ENCODE results near the gene HEPN1.

The HEPN1 gene

DNA sequence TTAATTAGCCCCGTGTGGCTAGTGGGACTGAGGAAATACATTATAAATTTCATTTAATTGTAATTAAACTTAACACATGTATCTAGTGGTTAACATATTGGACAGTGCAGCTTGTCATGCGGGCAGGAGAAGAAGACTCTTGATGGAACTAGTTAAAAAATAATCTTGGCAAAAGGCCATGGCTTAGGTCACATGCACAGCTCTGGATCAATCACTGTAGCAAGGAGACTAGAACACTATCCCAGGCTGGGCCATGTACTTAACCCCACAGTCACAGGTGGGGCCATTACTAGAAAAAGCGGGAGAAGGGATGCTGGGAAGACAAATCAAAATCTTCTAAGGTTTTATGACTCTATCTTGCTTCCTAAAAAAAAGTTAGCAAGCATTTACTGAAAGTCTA, 25.5 kb downstream of the HEPN1 start:
- in situ Hi-C loops (cut with MboI; ENCODE audit: low sequenced_read_pairs, unreplicated experiment) = no loop called here
- TF ChIP-seq, protein P1, sequence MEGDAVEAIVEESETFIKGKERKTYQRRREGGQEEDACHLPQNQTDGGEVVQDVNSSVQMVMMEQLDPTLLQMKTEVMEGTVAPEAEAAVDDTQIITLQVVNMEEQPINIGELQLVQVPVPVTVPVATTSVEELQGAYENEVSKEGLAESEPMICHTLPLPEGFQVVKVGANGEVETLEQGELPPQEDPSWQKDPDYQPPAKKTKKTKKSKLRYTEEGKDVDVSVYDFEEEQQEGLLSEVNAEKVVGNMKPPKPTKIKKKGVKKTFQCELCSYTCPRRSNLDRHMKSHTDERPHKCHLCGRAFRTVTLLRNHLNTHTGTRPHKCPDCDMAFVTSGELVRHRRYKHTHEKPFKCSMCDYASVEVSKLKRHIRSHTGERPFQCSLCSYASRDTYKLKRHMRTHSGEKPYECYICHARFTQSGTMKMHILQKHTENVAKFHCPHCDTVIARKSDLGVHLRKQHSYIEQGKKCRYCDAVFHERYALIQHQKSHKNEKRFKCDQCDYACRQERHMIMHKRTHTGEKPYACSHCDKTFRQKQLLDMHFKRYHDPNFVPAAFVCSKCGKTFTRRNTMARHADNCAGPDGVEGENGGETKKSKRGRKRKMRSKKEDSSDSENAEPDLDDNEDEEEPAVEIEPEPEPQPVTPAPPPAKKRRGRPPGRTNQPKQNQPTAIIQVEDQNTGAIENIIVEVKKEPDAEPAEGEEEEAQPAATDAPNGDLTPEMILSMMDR (IDR thresholded peaks at IDR 0.05; ENCODE audit: borderline replicate concordance, control extremely low read depth, extremely low read depth, insufficient read depth, missing control alignments) = no peak
- DNase-seq (ENCODE audit: low spot score) = no peak

DNA sequence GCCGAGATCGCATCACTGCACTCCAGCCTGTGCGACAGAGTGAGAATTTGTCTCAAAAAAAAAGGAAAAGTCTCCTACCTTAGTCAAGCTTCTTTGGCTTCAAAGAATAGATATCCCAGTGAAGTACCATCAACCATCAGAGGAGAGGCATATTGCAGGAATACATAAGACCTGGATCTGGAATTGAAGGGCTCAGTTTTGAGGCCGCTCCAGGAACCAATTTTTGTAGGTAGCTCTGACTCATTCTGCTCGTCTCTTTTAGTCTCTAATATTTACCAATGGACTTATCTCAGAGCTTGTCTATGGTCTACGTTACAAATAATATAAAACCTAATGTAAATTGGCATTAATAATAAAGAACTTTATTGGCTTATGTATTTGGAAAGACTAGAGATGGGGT, 26.8 kb downstream of the HEPN1 start:
- in situ Hi-C loops (cut with MboI; ENCODE audit: low sequenced_read_pairs, unreplicated experiment) = no loop called here
- TF ChIP-seq, protein P1 (IDR thresholded peaks at IDR 0.05; ENCODE audit: borderline replicate concordance, control extremely low read depth, extremely low read depth, insufficient read depth, missing control alignments) = no peak
- DNase-seq (ENCODE audit: low spot score) = no peak

DNA sequence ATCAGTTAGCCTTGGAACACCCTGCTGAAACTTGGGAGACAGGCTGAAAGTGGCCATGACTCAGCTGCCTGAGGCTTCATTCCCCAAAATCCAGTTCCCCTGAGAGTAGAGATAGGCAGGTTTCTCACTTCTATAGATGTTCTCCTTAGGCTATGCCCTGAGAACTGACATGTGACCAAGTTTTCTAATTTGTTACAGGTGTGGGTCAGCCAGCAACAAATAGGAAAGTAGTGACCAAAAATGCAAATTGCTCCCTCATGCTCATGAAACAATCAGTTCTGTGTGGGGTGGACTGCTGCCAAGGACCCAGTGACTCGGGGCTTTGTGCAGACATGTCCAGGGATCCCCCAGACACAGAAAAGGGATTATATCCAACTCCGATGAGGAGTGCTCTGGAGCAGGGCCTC, 27.7 kb downstream of the HEPN1 start:
- no peak for DNase-seq (ENCODE audit: low spot score)
- TF ChIP-seq, protein P1 (IDR thresholded peaks at IDR 0.05; ENCODE audit: borderline replicate concordance, control extremely low read depth, extremely low read depth, insufficient read depth, missing control alignments) = no peak
- in situ Hi-C loops (cut with MboI; ENCODE audit: low sequenced_read_pairs, unreplicated experiment) = no loop called here

GRCh38 chr11:124950601-124951330, 31.7 kb downstream of the HEPN1 start:
- in situ Hi-C loops (cut with MboI; ENCODE audit: low sequenced_read_pairs, unreplicated experiment) = loop anchor here (10.0 to 25.0 kb wide), 2 partner anchors 184 to 412 kb away; no protein-coding TSS in a partner anchor
- no peak for DNase-seq (ENCODE audit: low spot score)
- TF ChIP-seq, protein P1 (IDR thresholded peaks at IDR 0.05; ENCODE audit: borderline replicate concordance, control extremely low read depth, extremely low read depth, insufficient read depth, missing control alignments) = no peak

GRCh38 chr11:124951341-124951740, 32.3 kb downstream of the HEPN1 start:
- TF ChIP-seq, protein P1 (IDR thresholded peaks at IDR 0.05; ENCODE audit: borderline replicate concordance, control extremely low read depth, extremely low read depth, insufficient read depth, missing control alignments) = no peak
- DNase-seq (ENCODE audit: low spot score) = no peak
- in situ Hi-C loops (cut with MboI; ENCODE audit: low sequenced_read_pairs, unreplicated experiment) = loop anchor here (10.0 to 25.0 kb wide), 2 partner anchors 183 to 411 kb away; no protein-coding TSS in a partner anchor

- in situ Hi-C loops (cut with MboI; ENCODE audit: low sequenced_read_pairs, unreplicated experiment) = loop anchor here (10.0 to 25.0 kb wide), 2 partner anchors 181 to 408 kb away; no protein-coding TSS in a partner anchor
- DNase-seq (ENCODE audit: low spot score) = peak; percentile 93
- TF ChIP-seq, protein P1 (IDR thresholded peaks at IDR 0.05; ENCODE audit: borderline replicate concordance, control extremely low read depth, extremely low read depth, insufficient read depth, missing control alignments) = no peak
Observed at GRCh38 chr11:124953753-124954589, 34.9 kb downstream of the HEPN1 start, which contains the start of gene CCDC15. Gene CCDC15 (plus strand): TSS chr11:124954202. CDS start chr11:124954733, 531 bp downstream.
